Neutrophil (primary cell): Measurements from ENCODE around the gene RABGAP1L.

Source experiments
- H3K27ac ChIP-seq: fragments of 200-600 bp; sonication (generic); 2 replicates; pipeline ENCODE4 v1.5.1; 2016; ENCODE audit warnings: mild to moderate bottlenecking, moderate library complexity
- H3K27me3 ChIP-seq: fragments of 200-600 bp; sonication (generic); 2 replicates; pipeline ENCODE4 v1.6.0; 2016; ENCODE audit warnings: mild to moderate bottlenecking
- H3K36me3 ChIP-seq: fragments of 200-600 bp; sonication (generic); 2 replicates; pipeline ENCODE4 v1.5.1; 2017
- H3K4me1 ChIP-seq, 2 experiments: fragments of 200-600 bp in 1 of 2; sonication (generic) in 1 of 2; 1 replicate in 1 of 2; 2 replicates in 1 of 2; pipeline versions ENCODE4 v1.5.1 to v1.6.1; 2013 to 2016; ENCODE audit warnings: low read depth in 1 of 2, low read length in 1 of 2, mild to moderate bottlenecking in 1 of 2, moderate library complexity in 1 of 2; ENCODE audit not compliant: control insufficient read depth in 1 of 2, insufficient read depth in 1 of 2
- H3K4me3 ChIP-seq, 2 experiments: fragments of 200-600 bp in 1 of 2; sonication (generic) in 1 of 2; 1 replicate in 1 of 2; 2 replicates in 1 of 2; pipeline ENCODE4 v1.5.1; 2013 to 2016; ENCODE audit warnings: low read depth in 1 of 2, low read length in 1 of 2, mild to moderate bottlenecking in 1 of 2, moderate library complexity in 1 of 2
- H3K9me3 ChIP-seq: fragments of 200-600 bp; sonication (generic); 2 replicates; pipeline ENCODE4 v1.5.1; 2016
- TF ChIP-seq, protein P1 (sequence below): fragments of 200-600 bp; sonication (generic); IDR thresholded peaks from 2 replicates; pipeline ENCODE4 v1.5.1; 2016; ENCODE audit warnings: antibody characterized with exemption

RABGAP1L gene

GRCh38 chr1:174445817-174446216 is 286.5 kb downstream of the RABGAP1L start:
- no peaks in the 10 kb centered on the region for H3K27me3 ChIP-seq
- TF ChIP-seq, protein P1, sequence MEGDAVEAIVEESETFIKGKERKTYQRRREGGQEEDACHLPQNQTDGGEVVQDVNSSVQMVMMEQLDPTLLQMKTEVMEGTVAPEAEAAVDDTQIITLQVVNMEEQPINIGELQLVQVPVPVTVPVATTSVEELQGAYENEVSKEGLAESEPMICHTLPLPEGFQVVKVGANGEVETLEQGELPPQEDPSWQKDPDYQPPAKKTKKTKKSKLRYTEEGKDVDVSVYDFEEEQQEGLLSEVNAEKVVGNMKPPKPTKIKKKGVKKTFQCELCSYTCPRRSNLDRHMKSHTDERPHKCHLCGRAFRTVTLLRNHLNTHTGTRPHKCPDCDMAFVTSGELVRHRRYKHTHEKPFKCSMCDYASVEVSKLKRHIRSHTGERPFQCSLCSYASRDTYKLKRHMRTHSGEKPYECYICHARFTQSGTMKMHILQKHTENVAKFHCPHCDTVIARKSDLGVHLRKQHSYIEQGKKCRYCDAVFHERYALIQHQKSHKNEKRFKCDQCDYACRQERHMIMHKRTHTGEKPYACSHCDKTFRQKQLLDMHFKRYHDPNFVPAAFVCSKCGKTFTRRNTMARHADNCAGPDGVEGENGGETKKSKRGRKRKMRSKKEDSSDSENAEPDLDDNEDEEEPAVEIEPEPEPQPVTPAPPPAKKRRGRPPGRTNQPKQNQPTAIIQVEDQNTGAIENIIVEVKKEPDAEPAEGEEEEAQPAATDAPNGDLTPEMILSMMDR, result no peak
- H3K36me3 ChIP-seq, result no peaks in the 10 kb centered on the region
- no peaks in the 10 kb centered on the region for H3K9me3 ChIP-seq
- no peaks in the 10 kb centered on the region for H3K4me1 ChIP-seq
- H3K4me3 ChIP-seq, result no peak overlapping the region
- H3K27ac ChIP-seq, result no peak overlapping the region

- no peaks in the 10 kb centered on the region for H3K27me3 ChIP-seq
- no peak within 1 kb of the TSS for H3K4me3 ChIP-seq
- no peaks in the 10 kb centered on the region for H3K4me1 ChIP-seq
- no peaks in the 10 kb centered on the region for H3K9me3 ChIP-seq
- TF ChIP-seq, protein P1, result no peak
- H3K27ac ChIP-seq, result no peak within 1 kb of the TSS
- no peaks in the 10 kb centered on the region for H3K36me3 ChIP-seq
Measured at GRCh38 chr1:174447866-174448530, 288.7 kb downstream of the RABGAP1L start, which contains the start of gene GPR52. GPR52 (plus strand) TSS chr1:174447964; CDS start chr1:174448112, 148 bp downstream.

DNA sequence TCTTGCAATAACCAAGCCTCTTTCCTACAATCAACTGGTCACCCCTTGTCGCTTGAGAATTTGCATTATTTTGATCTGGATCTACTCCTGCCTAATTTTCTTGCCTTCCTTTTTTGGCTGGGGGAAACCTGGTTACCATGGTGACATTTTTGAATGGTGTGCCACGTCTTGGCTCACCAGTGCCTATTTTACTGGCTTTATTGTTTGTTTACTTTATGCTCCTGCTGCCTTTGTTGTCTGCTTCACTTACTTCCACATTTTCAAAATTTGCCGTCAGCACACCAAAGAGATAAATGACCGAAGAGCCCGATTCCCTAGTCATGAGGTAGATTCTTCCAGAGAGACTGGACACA is 289.2 kb downstream of the RABGAP1L start:
- no peak overlapping the region for H3K27ac ChIP-seq
- no peaks in the 10 kb centered on the region for H3K9me3 ChIP-seq
- H3K27me3 ChIP-seq, result no peaks in the 10 kb centered on the region
- TF ChIP-seq, protein P1, result no peak
- no peaks in the 10 kb centered on the region for H3K4me1 ChIP-seq
- H3K36me3 ChIP-seq, result no peaks in the 10 kb centered on the region
- no peak overlapping the region for H3K4me3 ChIP-seq

- Histone ChIP-seq H3K36me3 (no peaks in the 10 kb centered on the region), H3K4me1 (no peaks in the 10 kb centered on the region), H3K27ac (no peak overlapping the region), H3K9me3 (no peaks in the 10 kb centered on the region), H3K4me3 (no peak overlapping the region), H3K27me3 (no peaks in the 10 kb centered on the region)
- TF ChIP-seq, protein P1, result no peak
Measured at GRCh38 chr1:174448974-174449373, 289.7 kb downstream of the RABGAP1L start.

DNA sequence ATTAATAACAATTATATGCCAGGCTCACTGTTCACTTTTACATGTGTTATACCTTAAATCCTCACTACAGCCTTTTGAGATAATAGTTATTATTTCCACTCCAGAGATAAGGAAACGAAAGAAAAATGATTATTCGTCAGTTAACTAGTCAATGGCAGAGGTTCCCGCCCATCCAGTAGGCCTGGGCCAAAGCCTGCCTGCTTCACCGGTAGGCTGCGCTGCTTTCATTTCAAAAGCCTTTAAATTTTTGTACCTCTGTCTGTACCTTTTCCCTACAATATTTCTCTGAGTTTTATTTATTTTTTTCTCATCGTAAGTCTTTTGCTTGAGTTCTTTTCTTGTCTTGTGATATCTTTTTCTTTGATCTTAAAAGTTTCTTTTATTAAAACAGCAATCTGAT is 292.1 kb downstream of the RABGAP1L start:
- H3K4me3 ChIP-seq, result no peak overlapping the region
- no peaks in the 10 kb centered on the region for H3K27me3 ChIP-seq
- no peaks in the 10 kb centered on the region for H3K4me1 ChIP-seq
- H3K9me3 ChIP-seq, result no peaks in the 10 kb centered on the region
- H3K27ac ChIP-seq, result no peak overlapping the region
- TF ChIP-seq, protein P1, result no peak
- no peaks in the 10 kb centered on the region for H3K36me3 ChIP-seq

- H3K4me1 ChIP-seq, result no peaks in the 10 kb centered on the region
- H3K4me3 ChIP-seq, result no peak overlapping the region
- no peak overlapping the region for H3K27ac ChIP-seq
- H3K9me3 ChIP-seq, result no peaks in the 10 kb centered on the region
- no peaks in the 10 kb centered on the region for H3K27me3 ChIP-seq
- H3K36me3 ChIP-seq, result no peaks in the 10 kb centered on the region
- TF ChIP-seq, protein P1, result no peak
Measured at GRCh38 chr1:174465855-174466254, 306.5 kb downstream of the RABGAP1L start.
